Suprapubic skin (tissue), 4 donors: Measurements from ENCODE around the gene CFAP53. TPM values are rescaled to one million over a fixed set of nuclear protein-coding genes. Genes with fewer than 3 reads are reported as not detected.

Experiments
- DNase-seq, 2 donors: peaks; one replicate each; pipeline ENCODE4 v3.0.0-alpha.2; 2019; ENCODE audit warnings: low spot score in 2 of 2
- H3K27ac ChIP-seq: fragments of 200-600 bp; sonication (generic); one replicate; pipeline ENCODE4 v1.5.1; 2019
- H3K27me3 ChIP-seq: fragments of 200-600 bp; sonication (generic); one replicate; pipeline ENCODE4 v1.5.1; 2019
- H3K36me3 ChIP-seq: fragments of 200-600 bp; sonication (generic); one replicate; pipeline ENCODE4 v1.5.1; 2019
- H3K4me1 ChIP-seq: fragments of 200-600 bp; sonication (generic); one replicate; pipeline ENCODE4 v1.5.1; 2019
- H3K4me3 ChIP-seq: fragments of 200-600 bp; sonication (generic); one replicate; pipeline ENCODE4 v1.5.1; 2019; ENCODE audit warnings: mild to moderate bottlenecking
- H3K9me3 ChIP-seq: fragments of 200-600 bp; sonication (generic); one replicate; pipeline ENCODE4 v1.5.1; 2019
- EP300 ChIP-seq: sonication (generic); formaldehyde crosslinking; IDR thresholded peaks from one replicate; pipeline ENCODE4 v1.6.1; 2017; ENCODE audit warnings: antibody characterized with exemption
- POLR2A ChIP-seq, 2 donors: fragments of 450-650 bp; IDR thresholded peaks; one replicate each; pipeline ENCODE4 v1.6.1; 2017; ENCODE audit warnings: antibody characterized with exemption in 2 of 2, mild to moderate bottlenecking in 2 of 2, moderate library complexity in 2 of 2
- POLR2AphosphoS5 ChIP-seq, 3 donors: sonication (generic); formaldehyde crosslinking; IDR thresholded peaks; one replicate each; pipeline ENCODE4 v1.6.1; 2017; ENCODE audit warnings: antibody characterized with exemption in 3 of 3
- WGBS: methylation state at CpG from one replicate; pipeline ENCODE4 v1.1.5; 2018; 5-methylcytosine and 5-hydroxymethylcytosine counted together
- total RNA-seq, 4 donors: library from RNA; depleted of rRNA; stranded (reverse); fragments of >200 nt; gene quantifications; one replicate each; pipeline ENCODE4 v1.1.0, GENCODE V29; 2016
- TF ChIP-seq, protein P1 (sequence below), 2 donors: fragments of 200-600 bp in 1 of 2; fragments of 450-650 bp in 1 of 2; sonication (generic) in 1 of 2; IDR thresholded peaks; one replicate each; pipeline ENCODE4 v1.5.1; 2016 to 2019; ENCODE audit warnings: antibody characterized with exemption in 2 of 2, mild to moderate bottlenecking in 1 of 2, moderate library complexity in 1 of 2

The CFAP53 gene
- total RNA-seq, 4 donors from 2014 or later, result 0.34 TPM; not detected in 3

DNA sequence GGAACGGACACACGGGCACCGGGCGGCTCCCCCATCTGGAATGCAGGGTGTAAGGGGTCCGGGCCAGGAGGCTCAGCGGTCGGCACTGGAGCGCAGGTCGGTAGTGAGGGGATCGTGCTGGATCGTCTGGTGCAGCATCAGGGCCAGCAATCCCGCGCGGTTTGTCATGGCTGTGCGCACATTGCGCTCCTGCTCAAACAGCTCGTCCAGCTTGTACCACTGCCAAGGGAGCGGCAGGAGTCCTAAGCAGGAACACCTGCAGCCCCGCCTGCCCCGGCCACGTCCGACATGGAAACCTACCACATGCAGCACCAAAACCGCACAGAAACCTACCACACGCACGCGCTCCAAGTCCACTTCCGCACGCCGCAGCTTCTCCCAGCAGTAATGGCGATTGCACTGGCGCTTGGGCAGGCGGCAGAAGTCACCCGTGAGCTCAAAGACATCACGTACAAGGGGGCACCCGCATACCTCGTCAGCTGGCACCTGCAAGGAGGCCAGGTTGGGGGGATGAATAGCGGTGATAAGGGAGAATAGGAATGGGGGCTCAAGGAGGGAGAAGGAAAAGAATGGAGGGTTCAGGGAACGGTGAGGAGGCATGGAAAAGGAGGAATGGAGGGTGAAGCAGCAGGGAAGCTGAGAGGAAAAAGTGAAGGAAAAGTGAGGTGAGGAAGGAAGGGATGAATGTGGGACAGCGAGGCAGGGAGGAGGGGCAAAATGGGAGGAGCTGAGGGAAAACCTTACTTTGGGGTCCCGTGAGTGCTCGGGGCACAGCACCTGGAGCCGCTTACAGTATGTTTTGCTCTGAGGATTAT, 16.4 kb upstream of the CFAP53 start:
- TF ChIP-seq POLR2AphosphoS5 (IDR thresholded peaks at IDR 0.05) (no peak), EP300 (no peak), POLR2A (IDR thresholded peaks at IDR 0.05) (no peak)
- TF ChIP-seq, protein P1, sequence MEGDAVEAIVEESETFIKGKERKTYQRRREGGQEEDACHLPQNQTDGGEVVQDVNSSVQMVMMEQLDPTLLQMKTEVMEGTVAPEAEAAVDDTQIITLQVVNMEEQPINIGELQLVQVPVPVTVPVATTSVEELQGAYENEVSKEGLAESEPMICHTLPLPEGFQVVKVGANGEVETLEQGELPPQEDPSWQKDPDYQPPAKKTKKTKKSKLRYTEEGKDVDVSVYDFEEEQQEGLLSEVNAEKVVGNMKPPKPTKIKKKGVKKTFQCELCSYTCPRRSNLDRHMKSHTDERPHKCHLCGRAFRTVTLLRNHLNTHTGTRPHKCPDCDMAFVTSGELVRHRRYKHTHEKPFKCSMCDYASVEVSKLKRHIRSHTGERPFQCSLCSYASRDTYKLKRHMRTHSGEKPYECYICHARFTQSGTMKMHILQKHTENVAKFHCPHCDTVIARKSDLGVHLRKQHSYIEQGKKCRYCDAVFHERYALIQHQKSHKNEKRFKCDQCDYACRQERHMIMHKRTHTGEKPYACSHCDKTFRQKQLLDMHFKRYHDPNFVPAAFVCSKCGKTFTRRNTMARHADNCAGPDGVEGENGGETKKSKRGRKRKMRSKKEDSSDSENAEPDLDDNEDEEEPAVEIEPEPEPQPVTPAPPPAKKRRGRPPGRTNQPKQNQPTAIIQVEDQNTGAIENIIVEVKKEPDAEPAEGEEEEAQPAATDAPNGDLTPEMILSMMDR (IDR thresholded peaks at IDR 0.05), result no peak
- H3K27me3 ChIP-seq, result no peaks in the 10 kb centered on the region
- H3K4me1 ChIP-seq, result peaks cover 42% of the 10 kb centered on the region
- H3K27ac ChIP-seq, result no peak overlapping the region
- WGBS, result 92% methylated on average over 36 of the region's 42 CpGs
- no peaks in the 10 kb centered on the region for H3K9me3 ChIP-seq
- no peak overlapping the region for H3K4me3 ChIP-seq
- DNase-seq, result peak in 1 of 2 donors; percentile 73
- H3K36me3 ChIP-seq, result peaks cover 37% of the 10 kb centered on the region

GRCh38 chr18:50281972-50282520, 15.8 kb upstream of the CFAP53 start:
- no peaks in the 10 kb centered on the region for H3K9me3 ChIP-seq
- H3K4me3 ChIP-seq, result peak overlapping the region; percentile 74
- H3K36me3 ChIP-seq, result peaks cover 38% of the 10 kb centered on the region
- H3K4me1 ChIP-seq, result peaks cover 41% of the 10 kb centered on the region
- H3K27me3 ChIP-seq, result no peaks in the 10 kb centered on the region
- WGBS, result 61% methylated on average over 20 of the region's 35 CpGs
- peak overlapping the region; percentile 89 for H3K27ac ChIP-seq
- TF ChIP-seq, protein P1 (IDR thresholded peaks at IDR 0.05), result no peak
- no peak for TF ChIP-seq EP300
- no peak for TF ChIP-seq POLR2AphosphoS5 (IDR thresholded peaks at IDR 0.05)
- TF ChIP-seq POLR2A (IDR thresholded peaks at IDR 0.05), result no peak
- no peak for DNase-seq

- H3K9me3 ChIP-seq, result no peaks in the 10 kb centered on the region
- peak within 1 kb of the TSS; percentile 74 for H3K4me3 ChIP-seq
- peak within 1 kb of the TSS; percentile 89 for H3K27ac ChIP-seq
- peaks cover 35% of the 10 kb centered on the region for H3K4me1 ChIP-seq
- peaks cover 45% of the 10 kb centered on the region for H3K36me3 ChIP-seq
- 0% methylated on average over 29 of the region's 63 CpGs for whole genome bisulfite sequencing
- TF ChIP-seq, protein P1 (IDR thresholded peaks at IDR 0.05), result peak in 1 of 2 donors; percentile 46
- TF ChIP-seq POLR2AphosphoS5 (IDR thresholded peaks at IDR 0.05) (peak; percentile 59 to 96 (median 94)), POLR2A (IDR thresholded peaks at IDR 0.05) (peak in 1 of 2 donors; percentile 78), EP300 (no peak)
- peak; percentile 98 to 99 for DNase-seq
- no peaks in the 10 kb centered on the region for H3K27me3 ChIP-seq
Observed at GRCh38 chr18:50281295-50281971, 15.1 kb upstream of the CFAP53 start, which contains the start of gene MBD1. Gene MBD1, minus strand, starts transcription at chr18:50281523. Its CDS starts 1,531 bp downstream, at chr18:50279992.

- Histone ChIP-seq H3K27ac (peak overlapping the region; percentile 89), H3K9me3 (no peaks in the 10 kb centered on the region), H3K27me3 (no peaks in the 10 kb centered on the region), H3K4me1 (peaks cover 30% of the 10 kb centered on the region), H3K4me3 (peak overlapping the region; percentile 74), H3K36me3 (peaks cover 49% of the 10 kb centered on the region)
- 2% methylated on average over 16 of the region's 16 CpGs for WGBS
- DNase-seq, result no peak
- TF ChIP-seq, protein P1 (IDR thresholded peaks at IDR 0.05), result no peak
- TF ChIP-seq EP300, result no peak
- no peak for TF ChIP-seq POLR2A (IDR thresholded peaks at IDR 0.05)
- TF ChIP-seq POLR2AphosphoS5 (IDR thresholded peaks at IDR 0.05), result no peak
Observed at GRCh38 chr18:50280707-50281294, 14.5 kb upstream of the CFAP53 start.
